Mesenchymal stem cell (in vitro differentiated cells and primary cell): Measurements from ENCODE around the gene GPR108.

Experiments used
- DNase-seq: peaks from one replicate; pipeline ENCODE4 v3.0.0-alpha.2; 2013
- H2AFZ ChIP-seq: one replicate; pipeline ENCODE4 v1.6.1; 2013; ENCODE audit warnings: low read depth, mild to moderate bottlenecking, control low read depth, inconsistent platforms, low read length, moderate library complexity
- H2AK5ac ChIP-seq: 2 replicates; pipeline ENCODE4 v1.6.1; 2013; ENCODE audit warnings: low read length, moderate library complexity, mild to moderate bottlenecking, inconsistent platforms; ENCODE audit not compliant: severe bottlenecking
- H2BK120ac ChIP-seq: one replicate; pipeline ENCODE4 v1.6.1; 2013; ENCODE audit warnings: low read depth, mild to moderate bottlenecking, inconsistent platforms, low read length, moderate library complexity
- H2BK12ac ChIP-seq, 2 experiments: one replicate each; pipeline ENCODE4 v1.6.1; 2013; ENCODE audit warnings: inconsistent platforms in 2 of 2, low read length in 2 of 2, mild to moderate bottlenecking in 2 of 2, moderate library complexity in 2 of 2, control low read depth in 1 of 2
- H2BK15ac ChIP-seq: one replicate; pipeline ENCODE4 v1.6.1; 2013; ENCODE audit warnings: mild to moderate bottlenecking, low read depth, inconsistent platforms; ENCODE audit not compliant: poor library complexity, severe bottlenecking
- H2BK5ac ChIP-seq: 2 replicates; pipeline ENCODE4 v1.6.1; 2013; ENCODE audit warnings: low read depth, mild to moderate bottlenecking, low read length, control low read depth, inconsistent platforms; ENCODE audit not compliant: poor library complexity, severe bottlenecking
- H3K14ac ChIP-seq, 2 experiments: one replicate each; pipeline ENCODE4 v1.6.1; 2013; ENCODE audit warnings: inconsistent platforms in 2 of 2, low read length in 2 of 2, control low read depth in 1 of 2, mild to moderate bottlenecking in 1 of 2, moderate library complexity in 1 of 2
- H3K18ac ChIP-seq, 2 experiments: one replicate each; pipeline ENCODE4 v1.6.1; 2013; ENCODE audit warnings: inconsistent platforms in 2 of 2, low read length in 2 of 2, control low read depth in 1 of 2, low read depth in 1 of 2, mild to moderate bottlenecking in 1 of 2
- H3K23ac ChIP-seq, 2 experiments: one replicate each; pipeline ENCODE4 v1.6.1; 2013; ENCODE audit warnings: inconsistent platforms in 2 of 2, low read length in 2 of 2, mild to moderate bottlenecking in 2 of 2, moderate library complexity in 2 of 2, control low read depth in 1 of 2
- H3K27ac ChIP-seq: 2 replicates; pipeline ENCODE4 v1.5.1; 2013; ENCODE audit warnings: mild to moderate bottlenecking, moderate library complexity, low read length, control low read depth, inconsistent platforms; ENCODE audit not compliant: poor library complexity, severe bottlenecking
- H3K27me3 ChIP-seq, 2 experiments: 2 replicates each; pipeline versions ENCODE4 v1.6.1 to v1.7.0; 2013; ENCODE audit warnings: low read length in 2 of 2, mild to moderate bottlenecking in 2 of 2, moderate library complexity in 2 of 2, control low read depth in 1 of 2, inconsistent platforms in 1 of 2; ENCODE audit not compliant: control insufficient read depth in 1 of 2, insufficient read depth in 1 of 2
- H3K36me3 ChIP-seq, 2 experiments: 2 replicates each; pipeline versions ENCODE4 v1.6.1 to v1.7.0; 2013; ENCODE audit warnings: low read length in 2 of 2, control low read depth in 1 of 2, inconsistent platforms in 1 of 2, low read depth in 1 of 2, mild to moderate bottlenecking in 1 of 2; ENCODE audit not compliant: insufficient read depth in 2 of 2, control insufficient read depth in 1 of 2
- H3K4ac ChIP-seq, 2 experiments: one replicate each; pipeline ENCODE4 v1.6.1; 2013; ENCODE audit warnings: inconsistent platforms in 2 of 2, low read length in 2 of 2, mild to moderate bottlenecking in 2 of 2, moderate library complexity in 2 of 2, control low read depth in 1 of 2, low read depth in 1 of 2
- H3K4me1 ChIP-seq: 2 replicates; pipeline ENCODE4 v1.6.1; 2013; ENCODE audit warnings: low read depth, low read length, control low read depth; ENCODE audit not compliant: control insufficient read depth, insufficient read depth
- H3K4me2 ChIP-seq: 2 replicates; pipeline ENCODE4 v1.6.1; 2013; ENCODE audit warnings: low read length, mild to moderate bottlenecking, inconsistent platforms; ENCODE audit not compliant: poor library complexity, severe bottlenecking
- H3K4me3 ChIP-seq, 2 experiments: 2 replicates each; pipeline versions ENCODE4 v1.5.1 to v1.7.0; 2013; ENCODE audit warnings: low read length in 2 of 2, mild to moderate bottlenecking in 2 of 2, control low read depth in 1 of 2, low read depth in 1 of 2; ENCODE audit not compliant: insufficient read depth in 1 of 2
- H3K79me1 ChIP-seq: replicated peaks from 2 replicates; pipeline ENCODE4 v1.6.1; 2013; ENCODE audit warnings: mild to moderate bottlenecking, control low read depth, low read length, inconsistent platforms; ENCODE audit not compliant: poor library complexity, severe bottlenecking
- H3K9ac ChIP-seq: 2 replicates; pipeline ENCODE4 v1.7.0; 2013; ENCODE audit warnings: mild to moderate bottlenecking, low read length, moderate library complexity
- H3K9me3 ChIP-seq: 2 replicates; pipeline ENCODE4 v1.7.0; 2013; ENCODE audit warnings: mild to moderate bottlenecking, low read length; ENCODE audit not compliant: control insufficient read depth
- H4K8ac ChIP-seq: one replicate; pipeline ENCODE4 v1.6.1; 2013; ENCODE audit warnings: inconsistent platforms, mild to moderate bottlenecking, low read length, moderate library complexity
- H4K91ac ChIP-seq: one replicate; pipeline ENCODE4 v1.6.1; 2013; ENCODE audit warnings: mild to moderate bottlenecking, low read length, inconsistent platforms
- WGBS: methylation state at CpG from one replicate; pipeline ENCODE4 v1.1.7; 2013; ENCODE audit warnings: mixed read lengths; 5-methylcytosine and 5-hydroxymethylcytosine counted together

GPR108 gene

DNA sequence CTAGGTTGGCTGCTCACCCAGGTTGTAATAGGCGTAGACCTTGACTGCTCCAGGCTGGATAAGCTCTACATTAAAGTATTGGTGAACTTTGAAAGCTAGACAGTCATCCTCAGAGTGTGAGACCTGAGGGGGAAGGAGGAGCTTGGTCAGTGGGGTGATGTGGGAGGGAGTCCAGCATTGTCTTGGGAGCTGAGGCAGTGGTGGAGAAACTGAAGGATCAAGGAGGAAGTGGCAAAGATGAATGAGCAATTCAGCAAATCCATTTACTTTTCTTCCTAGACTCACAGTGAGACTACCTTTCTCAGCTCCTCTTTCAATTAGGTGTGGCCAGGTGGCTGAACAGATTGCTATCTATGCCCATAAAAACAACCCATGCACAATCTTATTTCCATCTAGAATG lies 57.2 kb downstream of the GPR108 start:
- Histone ChIP-seq H2BK5ac (no peak overlapping the region), H3K18ac (no peak overlapping the region), H2BK12ac (no peak overlapping the region), H4K8ac (no peak overlapping the region), H2BK15ac (no peak overlapping the region), H3K9me3 (peaks cover 13% of the 10 kb centered on the region), H3K27ac (no peak overlapping the region), H2BK120ac (no peak overlapping the region), H2AFZ (no peak overlapping the region), H3K14ac (no peak overlapping the region), H3K4ac (no peak overlapping the region), H3K23ac (no peak overlapping the region), H3K4me3 (no peak overlapping the region), H4K91ac (no peak overlapping the region), H3K4me1 (peaks cover 2% of the 10 kb centered on the region), H3K79me1 (no peaks in the 10 kb centered on the region), H3K27me3 (peaks cover 0 to 34% of the 10 kb centered on the region in 2 experiments), H2AK5ac (no peak overlapping the region), H3K36me3 (peaks cover 0 to 77% of the 10 kb centered on the region in 2 experiments), H3K9ac (no peak overlapping the region), H3K4me2 (no peak overlapping the region)
- no peak for DNase-seq
- WGBS = 91% methylated on average over 1 of the region's 1 CpG
